IMR-90 (cell line): Measurements from ENCODE around the gene HINT3.

Experiments
- CHD1 ChIP-seq: IDR thresholded peaks from 2 replicates; pipeline ENCODE4 v1.6.1; 2012; ENCODE audit warnings: low read depth, low read length, improper control_type of control experiment
- TF ChIP-seq, protein P1 (sequence below): fragments of 150-350 bp; IDR thresholded peaks from 2 replicates; pipeline ENCODE4 v1.6.1; 2016; ENCODE audit warnings: low read depth, mild to moderate bottlenecking, low read length, moderate library complexity, borderline replicate concordance
- TF ChIP-seq, protein P2 (sequence below): conservative IDR thresholded peaks from 2 replicates; pipeline ENCODE4 v1.5.1; 2012; ENCODE audit warnings: mild to moderate bottlenecking, low read depth, low read length, improper control_type of control experiment

DNA sequence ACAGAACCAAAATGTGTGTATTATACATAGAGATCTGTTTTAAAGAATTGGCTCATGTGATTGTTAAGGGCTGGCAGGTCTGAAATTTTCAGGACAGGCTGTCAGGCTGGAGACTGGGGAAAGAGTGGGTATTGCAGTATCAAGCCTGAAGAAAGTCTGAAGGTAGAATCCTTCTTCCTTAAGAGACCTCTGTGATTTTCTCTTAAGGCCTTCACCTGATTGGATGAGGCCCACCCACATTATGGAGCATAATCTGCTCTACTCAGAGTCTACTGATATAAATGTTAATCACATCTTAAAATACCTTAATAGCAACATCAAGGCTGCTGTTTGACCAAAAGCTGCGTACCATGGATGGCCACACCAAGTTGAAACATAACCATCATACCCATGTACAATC, 43.4 kb upstream of the HINT3 start:
- TF ChIP-seq CHD1, result no peak
- TF ChIP-seq, protein P1, sequence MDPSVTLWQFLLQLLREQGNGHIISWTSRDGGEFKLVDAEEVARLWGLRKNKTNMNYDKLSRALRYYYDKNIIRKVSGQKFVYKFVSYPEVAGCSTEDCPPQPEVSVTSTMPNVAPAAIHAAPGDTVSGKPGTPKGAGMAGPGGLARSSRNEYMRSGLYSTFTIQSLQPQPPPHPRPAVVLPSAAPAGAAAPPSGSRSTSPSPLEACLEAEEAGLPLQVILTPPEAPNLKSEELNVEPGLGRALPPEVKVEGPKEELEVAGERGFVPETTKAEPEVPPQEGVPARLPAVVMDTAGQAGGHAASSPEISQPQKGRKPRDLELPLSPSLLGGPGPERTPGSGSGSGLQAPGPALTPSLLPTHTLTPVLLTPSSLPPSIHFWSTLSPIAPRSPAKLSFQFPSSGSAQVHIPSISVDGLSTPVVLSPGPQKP, result no peak
- TF ChIP-seq, protein P2, sequence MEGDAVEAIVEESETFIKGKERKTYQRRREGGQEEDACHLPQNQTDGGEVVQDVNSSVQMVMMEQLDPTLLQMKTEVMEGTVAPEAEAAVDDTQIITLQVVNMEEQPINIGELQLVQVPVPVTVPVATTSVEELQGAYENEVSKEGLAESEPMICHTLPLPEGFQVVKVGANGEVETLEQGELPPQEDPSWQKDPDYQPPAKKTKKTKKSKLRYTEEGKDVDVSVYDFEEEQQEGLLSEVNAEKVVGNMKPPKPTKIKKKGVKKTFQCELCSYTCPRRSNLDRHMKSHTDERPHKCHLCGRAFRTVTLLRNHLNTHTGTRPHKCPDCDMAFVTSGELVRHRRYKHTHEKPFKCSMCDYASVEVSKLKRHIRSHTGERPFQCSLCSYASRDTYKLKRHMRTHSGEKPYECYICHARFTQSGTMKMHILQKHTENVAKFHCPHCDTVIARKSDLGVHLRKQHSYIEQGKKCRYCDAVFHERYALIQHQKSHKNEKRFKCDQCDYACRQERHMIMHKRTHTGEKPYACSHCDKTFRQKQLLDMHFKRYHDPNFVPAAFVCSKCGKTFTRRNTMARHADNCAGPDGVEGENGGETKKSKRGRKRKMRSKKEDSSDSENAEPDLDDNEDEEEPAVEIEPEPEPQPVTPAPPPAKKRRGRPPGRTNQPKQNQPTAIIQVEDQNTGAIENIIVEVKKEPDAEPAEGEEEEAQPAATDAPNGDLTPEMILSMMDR, result no peak
